Measurements from ENCODE around the gene RECK. TPM values are rescaled to one million over a fixed set of nuclear protein-coding genes. Genes with fewer than 3 reads are reported as not detected.

RECK gene
- total and polyA plus RNA-seq, 8 donors = 0.95 to 4.6 (median 1.7) TPM

DNA sequence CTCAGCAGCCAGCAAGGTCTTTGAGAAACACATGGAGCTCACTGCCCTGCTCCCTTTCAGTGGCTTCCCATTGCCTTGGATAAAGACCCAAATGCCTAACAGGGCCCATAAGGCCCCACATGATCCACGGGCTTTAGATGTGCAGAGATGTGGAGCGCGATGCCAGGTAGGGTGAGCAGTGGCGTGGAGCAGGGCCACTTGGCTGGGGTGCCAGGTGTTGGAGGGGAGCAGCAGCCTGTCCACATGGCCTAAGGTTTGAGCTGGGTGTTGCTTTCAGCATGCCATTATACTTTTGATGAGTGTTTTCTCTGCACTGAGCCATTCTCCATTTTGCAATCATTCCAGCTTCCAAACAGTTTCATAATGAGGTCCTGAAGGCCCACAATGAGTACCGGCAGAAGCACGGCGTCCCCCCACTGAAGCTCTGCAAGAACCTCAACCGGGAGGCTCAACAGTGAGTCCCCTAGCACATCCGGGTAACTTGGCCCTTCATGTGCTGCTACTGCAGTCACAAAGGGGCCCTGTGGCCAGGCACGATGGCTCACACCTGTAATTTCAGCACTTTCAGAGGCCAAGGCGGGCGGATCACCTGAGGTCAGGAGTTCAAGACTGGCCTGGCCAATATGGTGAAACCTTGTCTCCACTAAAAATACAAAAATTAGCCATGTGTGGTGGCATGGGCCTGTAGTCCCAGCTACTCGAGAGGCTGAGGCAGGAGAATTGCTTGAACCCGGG, 110.9 kb downstream of the RECK start:
- FAIRE-seq = no peak
- TF ChIP-seq, protein P1, sequence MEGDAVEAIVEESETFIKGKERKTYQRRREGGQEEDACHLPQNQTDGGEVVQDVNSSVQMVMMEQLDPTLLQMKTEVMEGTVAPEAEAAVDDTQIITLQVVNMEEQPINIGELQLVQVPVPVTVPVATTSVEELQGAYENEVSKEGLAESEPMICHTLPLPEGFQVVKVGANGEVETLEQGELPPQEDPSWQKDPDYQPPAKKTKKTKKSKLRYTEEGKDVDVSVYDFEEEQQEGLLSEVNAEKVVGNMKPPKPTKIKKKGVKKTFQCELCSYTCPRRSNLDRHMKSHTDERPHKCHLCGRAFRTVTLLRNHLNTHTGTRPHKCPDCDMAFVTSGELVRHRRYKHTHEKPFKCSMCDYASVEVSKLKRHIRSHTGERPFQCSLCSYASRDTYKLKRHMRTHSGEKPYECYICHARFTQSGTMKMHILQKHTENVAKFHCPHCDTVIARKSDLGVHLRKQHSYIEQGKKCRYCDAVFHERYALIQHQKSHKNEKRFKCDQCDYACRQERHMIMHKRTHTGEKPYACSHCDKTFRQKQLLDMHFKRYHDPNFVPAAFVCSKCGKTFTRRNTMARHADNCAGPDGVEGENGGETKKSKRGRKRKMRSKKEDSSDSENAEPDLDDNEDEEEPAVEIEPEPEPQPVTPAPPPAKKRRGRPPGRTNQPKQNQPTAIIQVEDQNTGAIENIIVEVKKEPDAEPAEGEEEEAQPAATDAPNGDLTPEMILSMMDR (IDR thresholded peaks at IDR 0.05) = no peak
- no peaks in the 10 kb centered on the region for H3K36me3 ChIP-seq
- H3K27ac ChIP-seq = no peak overlapping the region
- intact Hi-C loops (cut with DNase I) = no loop called here
- peak in 1 of 6 donors; percentile 14 for DNase-seq
- H3K9me3 ChIP-seq = no peaks in the 10 kb centered on the region
- WGBS, 2 donors = 88 to 93% methylated on average over 14 of the region's 14 CpGs
- no peak overlapping the region for H3K4me3 ChIP-seq
- H3K27me3 ChIP-seq = no peaks in the 10 kb centered on the region
- no peaks in the 10 kb centered on the region for H3K4me1 ChIP-seq
- ATAC-seq = no peak

DNA sequence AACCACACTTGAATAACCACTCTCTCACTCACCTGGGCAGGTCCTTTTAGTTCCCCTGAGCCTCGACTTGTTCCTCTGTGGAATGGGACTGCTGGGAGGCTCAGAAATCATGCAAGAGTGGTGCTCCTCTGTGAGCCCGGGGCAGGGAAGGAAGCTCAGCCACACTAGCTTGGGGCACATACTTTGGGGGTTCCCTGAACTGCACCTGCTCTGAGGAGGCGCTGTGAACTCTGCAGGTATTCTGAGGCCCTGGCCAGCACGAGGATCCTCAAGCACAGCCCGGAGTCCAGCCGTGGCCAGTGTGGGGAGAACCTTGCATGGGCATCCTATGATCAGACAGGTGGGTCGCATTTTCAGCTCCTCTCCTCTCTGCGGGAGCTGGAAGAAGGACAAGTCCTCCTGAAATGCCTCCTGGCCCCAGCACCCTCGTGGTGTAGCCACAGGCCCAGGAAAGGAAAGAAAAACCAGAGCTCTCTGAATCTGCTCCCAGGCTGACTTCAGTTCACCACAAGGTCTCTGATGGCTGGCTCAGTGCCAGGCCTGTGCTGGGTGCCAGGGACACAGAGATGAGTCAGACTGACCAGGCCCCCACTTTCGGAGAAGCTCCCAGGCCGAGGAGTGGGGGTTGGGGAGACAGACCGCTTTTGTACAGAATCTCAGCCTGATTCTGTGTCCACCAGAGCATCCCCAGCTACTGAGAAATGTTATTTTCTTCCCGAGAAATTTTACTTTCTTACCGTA, 111.8 kb downstream of the RECK start:
- Histone ChIP-seq H3K4me1 (no peaks in the 10 kb centered on the region), H3K36me3 (no peaks in the 10 kb centered on the region), H3K4me3 (no peak overlapping the region), H3K27ac (no peak overlapping the region), H3K27me3 (no peaks in the 10 kb centered on the region), H3K9me3 (no peaks in the 10 kb centered on the region)
- ATAC-seq (peak in 3 of 4 donors; percentile 73 to 82 (median 73)), DNase-seq (peak; percentile 40 to 86 (median 76)), FAIRE-seq (no peak)
- intact Hi-C loops (cut with DNase I) = no loop called here
- 58 to 68% methylated on average over 14 of the region's 14 CpGs for WGBS, 2 donors
- TF ChIP-seq, protein P1 (IDR thresholded peaks at IDR 0.05) = no peak

DNA sequence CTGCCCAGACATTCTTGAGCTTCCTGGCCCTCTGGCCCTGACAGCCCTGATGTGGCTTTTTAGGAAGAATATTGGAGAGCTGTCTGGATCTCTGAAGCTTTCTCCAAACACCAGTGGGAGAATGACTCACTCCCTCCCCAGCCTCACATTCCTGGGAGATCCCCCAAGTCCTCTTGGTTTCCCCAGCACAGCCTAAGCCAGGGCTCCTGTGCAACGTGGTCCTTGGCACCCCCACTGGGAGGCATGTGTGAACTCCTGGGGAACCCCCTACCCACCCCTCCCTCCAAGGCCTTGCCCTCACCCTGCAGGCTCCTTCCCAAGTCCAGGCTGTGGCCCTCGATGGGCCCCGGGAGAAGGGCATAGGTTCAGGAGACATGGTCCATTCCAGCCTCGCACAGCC, 112.5 kb downstream of the RECK start:
- ATAC-seq (peak in 2 of 4 donors; percentile 16 to 40), DNase-seq (no peak), FAIRE-seq (no peak)
- no peak overlapping the region for H3K27ac ChIP-seq
- TF ChIP-seq, protein P1 (IDR thresholded peaks at IDR 0.05) = no peak
- H3K36me3 ChIP-seq = no peaks in the 10 kb centered on the region
- H3K4me1 ChIP-seq = no peaks in the 10 kb centered on the region
- no peaks in the 10 kb centered on the region for H3K27me3 ChIP-seq
- intact Hi-C loops (cut with DNase I) = no loop called here
- no peak overlapping the region for H3K4me3 ChIP-seq
- 66 to 85% methylated on average over 4 of the region's 4 CpGs for WGBS, 2 donors
- no peaks in the 10 kb centered on the region for H3K9me3 ChIP-seq

DNA sequence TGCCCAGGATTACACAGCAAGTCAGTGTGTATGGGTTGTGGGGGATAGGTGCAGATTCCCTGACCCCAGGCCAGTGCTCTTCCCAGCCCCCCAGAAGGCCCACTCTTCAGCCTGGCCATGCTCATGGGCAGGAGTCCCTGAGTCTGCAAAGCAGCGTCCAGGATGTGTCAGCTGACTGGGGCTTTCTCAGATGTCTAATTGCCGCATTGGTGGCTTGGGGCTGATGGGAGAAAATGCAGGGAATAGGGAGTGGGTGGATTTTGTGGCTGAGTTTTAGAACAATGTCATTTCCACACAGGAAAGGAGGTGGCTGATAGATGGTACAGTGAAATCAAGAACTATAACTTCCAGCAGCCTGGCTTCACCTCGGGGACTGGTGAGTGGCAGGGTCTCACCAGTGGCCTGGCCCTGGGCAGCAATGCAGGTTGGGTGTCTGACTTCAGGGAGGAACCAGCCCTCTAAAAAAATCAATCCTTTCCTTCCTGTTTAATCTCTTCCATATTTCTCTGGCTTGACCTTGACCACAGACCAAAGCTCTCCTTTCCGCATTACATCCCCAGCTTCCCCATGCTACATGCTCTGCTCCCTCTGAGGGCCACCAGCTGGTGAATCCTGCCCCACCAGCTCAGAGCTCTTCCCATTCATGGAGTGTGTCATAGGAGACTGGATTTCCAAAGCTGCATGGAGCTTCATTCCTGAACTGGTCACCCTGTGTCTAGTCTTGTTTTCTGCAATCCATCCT, 114.0 kb downstream of the RECK start:
- 44 to 59% methylated on average over 4 of the region's 4 CpGs for WGBS, 2 donors
- ATAC-seq = peak in 1 of 4 donors; percentile 30

More for the DNA sequence above, 114.0 kb downstream of the RECK start:
- peak overlapping the region in 1 of 4 donors; percentile 50 for H3K27ac ChIP-seq
- H3K4me1 ChIP-seq = no peaks in the 10 kb centered on the region
- no peaks in the 10 kb centered on the region for H3K27me3 ChIP-seq
- intact Hi-C loops (cut with DNase I) = no loop called here
- no peak for FAIRE-seq
- H3K4me3 ChIP-seq = no peak overlapping the region
- H3K36me3 ChIP-seq = no peaks in the 10 kb centered on the region
- TF ChIP-seq, protein P1 (IDR thresholded peaks at IDR 0.05) = no peak
- H3K9me3 ChIP-seq = no peaks in the 10 kb centered on the region
- no peak for DNase-seq
